GM19463 (cell line): ENCODE results near the gene RNU6-8.

Experiments
- ATAC-seq: cut with Tn5 transposase; IDR thresholded peaks from one replicate; pipeline ENCODE4 v1.9.1; 2021; ENCODE audit warnings: mild to moderate bottlenecking, moderate library complexity; ENCODE audit not compliant: unreplicated experiment

Gene RNU6-8

DNA sequence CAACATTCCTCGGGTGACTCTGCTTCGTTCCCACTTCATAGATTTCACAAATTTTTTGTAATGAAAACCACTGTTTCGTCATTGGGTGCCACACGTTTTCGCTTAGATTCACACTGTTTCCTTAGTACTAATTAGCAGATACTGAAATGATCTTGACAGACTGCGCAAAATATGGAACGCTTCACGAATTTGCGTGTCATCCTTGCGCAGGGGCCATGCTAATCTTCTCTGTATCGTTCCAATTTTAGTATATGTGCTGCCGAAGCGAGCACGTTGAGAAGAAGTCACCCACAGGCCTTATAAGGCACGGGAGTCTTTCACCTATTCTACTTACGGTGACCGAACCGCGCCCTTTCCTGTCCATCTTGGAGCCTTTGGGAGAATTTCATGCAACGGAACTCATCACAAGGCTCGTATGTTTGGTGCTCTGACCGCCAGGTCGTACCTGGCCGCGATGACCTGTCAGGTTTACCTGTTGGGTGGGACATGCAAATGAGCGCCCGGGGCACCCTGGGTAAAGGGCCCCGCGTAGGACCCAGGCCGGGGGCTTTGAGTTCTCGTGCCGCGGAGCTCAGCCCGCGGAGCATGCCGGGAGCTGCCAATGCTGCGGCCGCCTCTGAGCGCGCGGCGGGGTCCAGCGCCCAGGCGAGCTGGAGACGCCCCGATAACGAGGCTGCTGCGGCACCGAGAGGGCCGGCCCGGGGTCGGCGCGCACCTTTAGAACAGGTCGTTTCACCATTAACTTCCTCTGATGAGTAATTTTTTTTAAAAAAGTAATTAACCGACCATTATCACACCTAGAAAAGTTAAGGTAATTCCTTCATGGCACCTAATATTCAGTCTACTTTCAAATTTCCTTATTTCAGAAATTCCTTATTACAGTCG lies at the start of gene RNU6-8:
Gene RNU6-8 (minus strand): TSS at position 272 of the 885 bp plus-strand sequence.
- ATAC-seq: peak; percentile 64

DNA sequence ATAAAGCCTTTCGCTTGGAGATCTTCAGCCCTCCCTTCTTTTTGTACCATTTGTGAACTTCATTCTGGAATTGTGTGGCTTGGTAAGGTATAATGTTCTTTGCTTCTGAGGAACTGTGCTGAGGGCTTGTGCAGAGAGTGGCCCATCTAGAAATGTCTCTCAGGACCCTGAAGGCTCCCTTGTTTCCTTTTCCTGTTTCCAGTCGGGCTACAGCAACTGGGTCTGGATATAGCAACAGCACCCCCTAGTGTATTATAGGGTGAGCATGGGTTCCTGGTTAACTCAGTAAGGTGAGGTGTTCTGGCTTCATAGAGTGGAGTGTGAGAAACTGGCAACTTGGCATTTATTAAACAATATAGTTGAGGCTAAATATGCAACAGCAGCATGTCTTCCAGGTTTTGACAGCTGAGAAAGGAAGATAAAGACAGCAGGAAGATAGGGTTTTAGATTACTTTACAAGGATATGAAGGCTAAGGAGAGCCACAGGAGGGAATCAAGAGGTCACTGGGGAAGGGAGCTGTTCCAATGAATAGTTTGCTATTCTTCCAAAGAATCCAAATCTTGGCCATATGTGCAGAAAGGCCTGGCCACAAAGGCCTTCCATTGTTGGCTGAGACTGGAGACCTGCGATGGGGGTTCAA lies 49.1 kb upstream of the RNU6-8 start:
- peak; percentile 82 for ATAC-seq

DNA sequence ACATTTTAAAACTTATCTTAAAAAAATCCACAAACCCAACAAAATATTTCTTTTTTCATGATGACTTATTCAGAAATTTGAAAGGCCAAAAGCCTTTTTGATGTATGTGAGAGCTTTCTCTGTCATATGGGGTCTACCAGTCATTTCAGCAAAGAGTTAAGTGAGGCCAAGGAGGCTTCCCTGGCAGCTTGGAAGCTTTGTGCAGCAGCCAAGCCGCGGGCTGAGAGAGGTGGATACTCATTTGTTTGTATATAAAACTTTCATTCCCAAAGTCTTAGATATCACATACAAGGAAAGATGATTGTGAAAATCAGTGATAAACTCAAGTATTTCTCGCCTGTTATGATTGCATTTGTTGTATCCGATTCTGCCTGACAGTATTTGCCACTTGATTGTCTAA lies 48.5 kb upstream of the RNU6-8 start:
- no peak for ATAC-seq

DNA sequence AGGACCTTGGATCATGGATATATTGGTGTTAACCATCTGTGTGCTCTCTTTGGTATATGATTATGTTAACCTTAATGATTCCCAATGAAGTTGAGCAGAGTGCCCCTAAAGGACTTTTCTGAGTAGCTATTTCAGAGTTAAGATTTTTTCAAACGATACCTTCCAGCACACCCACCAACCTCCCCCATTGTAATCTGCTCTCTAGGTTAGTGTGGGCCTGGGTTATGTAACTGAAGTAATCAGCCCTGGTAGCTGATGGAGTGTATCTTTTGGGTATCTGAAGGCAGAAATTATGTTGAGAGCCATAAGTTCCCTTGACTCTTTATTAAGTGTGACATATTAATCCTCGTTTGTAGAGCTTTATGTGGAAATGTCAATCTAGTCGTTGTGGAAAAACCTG lies 47.6 kb upstream of the RNU6-8 start:
- no peak for ATAC-seq

DNA sequence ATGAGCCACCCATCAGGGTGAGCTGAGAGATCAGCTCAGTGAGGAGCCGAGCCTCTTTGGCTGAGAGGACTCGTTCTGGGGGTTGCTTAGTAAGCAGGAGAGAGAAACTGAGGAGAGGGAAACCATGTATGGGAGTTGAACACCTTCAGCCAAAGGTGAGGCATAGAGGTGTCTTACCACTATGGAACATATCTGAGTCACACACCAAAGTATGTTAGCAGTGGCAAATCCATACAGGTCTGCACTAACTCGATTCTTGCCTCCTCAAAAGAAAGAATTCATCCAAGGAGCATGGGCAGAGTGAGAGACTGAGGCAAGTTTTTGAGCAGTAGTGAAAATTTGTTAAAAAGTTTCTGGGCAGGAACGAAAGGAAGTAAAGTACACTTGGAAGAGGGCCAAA lies 46.7 kb upstream of the RNU6-8 start:
- ATAC-seq: no peak

DNA sequence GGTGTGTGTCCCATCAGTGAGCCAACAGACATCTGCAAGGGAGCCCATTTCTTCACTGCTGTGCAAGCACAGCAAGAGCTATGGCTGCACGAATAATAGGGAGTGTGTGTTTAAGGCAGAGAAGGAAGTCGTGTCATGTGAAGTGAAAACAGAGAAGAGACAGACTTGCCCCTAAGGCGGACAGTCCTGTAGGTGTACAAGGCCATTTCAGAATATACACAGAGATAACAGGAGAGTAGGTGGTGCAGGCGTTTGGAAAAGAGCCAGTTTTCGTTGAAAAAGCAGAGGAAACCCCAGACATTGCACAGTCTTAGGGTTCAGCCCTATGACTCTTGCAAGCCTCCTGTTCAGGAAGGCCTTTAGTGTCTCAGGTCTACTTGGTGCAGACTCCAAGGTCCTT lies 46.3 kb upstream of the RNU6-8 start:
- no peak for ATAC-seq

DNA sequence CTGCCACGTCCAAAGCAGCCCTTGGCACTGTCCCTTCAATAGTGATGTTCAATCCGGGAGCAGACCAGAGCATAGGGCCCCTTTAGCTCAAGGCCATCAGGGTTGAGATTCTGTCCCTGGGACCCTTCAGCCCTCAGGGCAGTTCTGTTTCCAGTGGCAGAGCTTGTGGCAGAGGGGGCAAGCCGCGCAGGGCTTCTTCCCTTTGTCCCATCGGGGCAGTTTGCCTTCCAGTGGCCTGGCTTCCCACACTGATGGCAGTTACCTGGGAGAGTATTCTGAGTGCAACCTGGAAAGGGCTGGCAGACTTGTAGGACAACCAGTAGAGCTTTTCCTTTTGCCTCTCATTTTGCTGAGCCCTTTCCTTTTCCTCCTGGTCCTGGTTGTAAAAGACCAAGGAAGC lies 43.7 kb upstream of the RNU6-8 start:
- ATAC-seq: no peak

DNA sequence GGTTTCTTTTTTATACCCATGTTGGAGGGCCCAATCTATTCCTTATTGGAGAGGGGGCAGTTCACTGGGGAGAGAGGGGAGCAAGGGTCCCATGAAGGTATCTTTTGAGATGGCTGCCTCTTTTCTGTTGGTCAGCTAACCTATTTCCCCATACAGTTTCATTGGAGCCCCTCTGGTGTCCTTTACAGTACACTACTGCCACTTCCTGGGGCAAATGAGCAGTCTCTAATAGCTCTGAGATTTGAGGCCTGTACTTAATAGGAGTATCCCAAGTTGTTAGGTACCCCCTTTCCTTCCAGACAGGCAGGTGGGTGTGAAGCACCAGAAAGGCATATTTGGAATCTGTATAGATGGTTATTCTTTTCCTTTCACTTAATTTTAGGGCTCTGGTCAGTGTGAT lies 41.3 kb upstream of the RNU6-8 start:
- no peak for ATAC-seq

DNA sequence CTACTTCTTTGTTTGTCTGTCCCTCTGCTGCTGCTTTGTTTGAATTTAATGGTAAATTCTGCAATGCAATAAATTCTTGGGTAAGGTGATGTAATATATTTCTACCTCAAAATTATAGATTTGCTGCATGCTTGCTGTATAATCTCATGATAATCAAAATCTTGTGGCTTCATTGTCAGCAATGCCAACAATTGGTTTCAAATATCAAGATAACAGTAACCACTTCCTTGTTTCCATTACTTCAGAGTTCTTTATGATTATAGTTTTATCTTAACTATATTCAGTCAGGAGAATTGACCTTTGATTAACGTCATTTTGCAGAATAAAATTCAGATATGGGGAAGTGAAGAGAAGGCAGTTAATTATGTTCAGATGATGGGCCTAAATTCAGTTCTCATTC lies 30.2 kb upstream of the RNU6-8 start:
- ATAC-seq: no peak

DNA sequence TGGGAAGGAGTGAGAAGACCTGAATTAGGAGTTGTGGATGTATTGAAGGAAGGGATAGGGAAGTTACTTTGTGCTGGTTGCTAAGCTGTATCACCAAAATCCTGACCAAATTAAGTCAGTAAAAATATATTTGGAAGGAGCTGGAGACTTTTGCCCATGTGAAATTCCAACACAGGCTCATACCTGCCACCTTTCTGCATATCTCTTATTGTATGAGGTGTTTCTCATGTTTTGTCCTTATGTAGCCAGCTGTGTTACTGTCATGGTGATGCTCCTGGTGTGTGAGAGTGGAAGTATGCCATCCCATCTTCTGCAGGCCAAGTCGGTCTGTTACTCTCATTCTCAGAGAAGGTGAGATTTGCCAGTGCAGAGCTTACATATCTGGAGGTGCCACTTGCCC lies 29.4 kb upstream of the RNU6-8 start:
- no peak for ATAC-seq

DNA sequence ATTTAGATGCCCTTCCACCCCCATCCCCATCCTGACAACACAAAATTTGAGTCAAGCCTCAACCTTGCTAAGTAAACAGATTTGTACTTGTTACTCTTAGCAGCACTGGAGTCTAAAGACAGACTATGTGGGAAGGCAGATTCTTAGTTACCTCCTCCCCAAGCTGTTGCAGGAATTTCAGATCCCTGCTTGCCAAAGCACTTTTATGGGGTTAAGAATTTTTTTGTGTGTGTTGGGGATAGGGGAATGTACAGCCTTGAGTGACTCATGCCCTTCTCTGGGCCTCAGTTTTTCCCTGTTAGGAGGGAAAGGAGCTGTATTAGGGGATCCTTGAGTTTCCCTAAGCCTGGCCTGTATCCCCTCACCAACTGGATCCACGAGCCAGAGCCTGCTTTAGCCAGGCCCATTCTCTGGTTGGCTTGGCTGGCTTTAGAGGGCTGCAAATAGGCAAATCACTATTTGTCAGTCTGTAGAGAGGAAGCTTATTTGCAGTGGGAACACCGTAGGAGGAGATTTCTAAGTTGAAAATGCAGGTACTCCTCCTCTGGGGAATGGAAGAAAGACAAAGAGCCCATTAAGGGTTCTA lies 27.7 kb upstream of the RNU6-8 start:
- no peak for ATAC-seq

DNA sequence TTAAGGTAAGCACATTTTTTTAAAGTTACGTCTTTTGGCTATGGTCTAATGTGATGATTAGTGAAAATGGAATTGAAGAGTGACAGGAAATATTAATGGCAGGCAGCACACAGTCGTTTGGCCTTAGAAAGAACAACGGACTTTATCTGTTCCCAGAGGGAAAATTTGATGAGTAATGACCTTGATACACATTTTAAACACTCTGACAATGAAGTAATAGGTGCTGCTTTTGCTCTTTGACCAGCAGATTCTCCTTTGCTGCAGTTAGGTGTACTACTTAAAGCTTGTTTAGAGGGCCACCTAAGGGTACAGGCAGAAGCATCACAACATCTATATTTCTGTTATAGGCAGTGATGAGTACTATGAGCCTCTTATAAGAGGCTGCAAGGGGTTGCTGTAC lies 27.1 kb upstream of the RNU6-8 start:
- ATAC-seq: no peak

DNA sequence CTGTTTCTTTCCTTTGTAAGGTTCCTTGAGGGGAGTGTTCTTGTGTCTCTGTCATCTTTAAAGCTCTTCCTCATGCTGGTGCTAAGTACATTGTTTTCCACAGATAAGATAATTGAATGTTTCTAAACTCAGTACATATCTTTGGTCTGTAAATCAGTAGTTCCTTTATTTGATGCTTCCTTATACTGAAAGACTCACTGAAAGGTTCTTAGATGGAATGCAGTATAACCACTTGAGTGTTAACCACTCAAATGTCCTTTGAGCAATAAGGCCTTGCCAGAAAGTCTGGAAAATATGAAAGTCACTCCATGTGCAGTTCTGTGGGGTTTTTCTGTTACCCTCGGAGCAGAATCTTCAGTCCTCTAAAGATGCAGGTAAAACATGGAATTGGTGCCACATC lies 23.0 kb upstream of the RNU6-8 start:
- ATAC-seq: no peak

DNA sequence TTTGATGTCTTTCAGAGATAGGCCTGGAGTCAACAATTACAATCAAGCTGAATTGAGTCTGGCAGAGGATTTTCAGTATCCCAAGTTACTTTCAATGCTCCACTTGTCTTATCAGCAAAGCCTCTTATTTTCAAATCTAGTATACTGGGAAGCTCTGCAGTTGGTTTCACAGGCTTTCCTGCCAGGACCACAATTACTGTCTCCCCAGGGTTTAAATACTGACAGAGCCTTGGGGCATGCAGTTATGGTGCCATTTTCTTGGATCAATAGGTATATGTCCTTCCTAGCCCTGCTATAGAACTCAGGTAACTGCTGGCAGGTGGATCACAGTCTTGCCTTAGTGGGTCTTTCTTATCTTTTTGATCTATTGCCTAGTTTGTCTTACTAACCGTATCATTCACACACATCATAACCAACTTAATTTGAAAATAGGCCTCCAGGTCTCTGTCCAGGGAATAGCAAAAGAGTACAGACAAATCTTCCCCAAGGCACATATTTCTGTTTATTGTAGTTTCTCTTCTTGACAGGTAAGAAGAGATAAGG lies 22.4 kb upstream of the RNU6-8 start:
- no peak for ATAC-seq

DNA sequence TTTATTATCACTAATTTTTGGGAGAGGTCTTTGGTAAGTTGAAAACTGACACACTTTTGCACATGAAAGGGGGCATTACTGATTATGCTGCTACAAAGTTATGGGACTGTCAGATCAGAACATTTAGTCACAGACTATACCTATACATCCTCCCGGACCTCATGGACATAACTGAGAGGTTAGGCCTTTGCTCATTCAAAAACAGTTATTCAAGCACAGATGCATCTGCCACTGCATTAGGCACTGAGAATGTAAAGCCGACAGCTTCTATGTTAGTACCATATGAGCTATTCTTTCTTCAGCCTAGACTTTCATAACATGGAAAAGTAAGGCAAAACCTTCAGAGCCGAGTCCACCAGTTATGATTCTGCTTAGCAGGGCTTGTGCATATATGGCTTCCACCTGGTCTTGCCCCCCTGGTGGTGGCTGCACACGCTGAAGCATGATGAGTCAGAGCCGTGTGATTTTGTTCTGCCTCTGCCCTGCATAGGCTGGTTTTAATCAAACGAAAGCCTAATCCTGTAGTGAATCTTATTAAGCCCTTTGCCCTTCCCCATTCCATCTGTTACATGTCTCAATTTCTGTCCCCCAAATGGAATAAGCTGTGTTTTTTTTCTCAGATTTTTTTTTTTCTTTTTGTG lies 21.8 kb upstream of the RNU6-8 start:
- ATAC-seq: no peak

DNA sequence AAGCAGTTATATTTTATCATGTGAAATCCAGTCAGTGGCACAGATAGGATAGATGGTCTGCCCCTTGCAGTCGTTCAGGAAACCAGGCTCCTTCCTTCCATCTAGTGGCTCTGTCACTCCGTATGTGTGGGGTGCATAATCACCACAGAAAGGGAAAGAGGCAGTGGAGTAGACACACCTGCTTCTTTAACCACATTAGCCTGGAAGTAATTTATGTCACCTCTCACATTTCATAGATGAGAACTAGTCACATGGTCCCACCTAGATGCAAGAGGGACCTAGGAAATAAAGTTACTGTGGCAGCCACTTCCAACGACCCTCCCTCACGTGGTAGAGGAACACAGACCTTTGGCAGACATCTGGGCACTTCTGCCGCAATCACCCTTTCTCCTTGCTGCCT lies 14.2 kb upstream of the RNU6-8 start:
- ATAC-seq: peak; percentile 60

DNA sequence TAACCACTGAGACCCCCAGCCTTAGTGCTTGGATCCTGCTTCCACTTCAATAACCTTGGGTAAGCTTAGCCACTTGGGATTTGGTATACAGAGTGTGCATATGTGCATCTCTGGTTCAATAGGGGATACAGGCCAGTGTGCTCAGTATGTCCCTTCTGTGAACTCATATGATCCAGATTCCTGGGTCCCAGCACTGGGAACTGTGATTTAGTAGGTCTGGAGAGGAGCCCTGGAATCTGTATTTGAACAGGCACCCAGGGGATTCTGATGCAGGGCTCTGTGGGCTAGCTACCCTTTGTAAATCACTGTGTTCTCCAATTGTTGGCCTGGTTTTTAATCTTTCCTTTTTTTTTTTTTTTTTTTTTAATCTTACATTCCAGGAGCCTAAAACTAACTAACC lies 9.8 kb upstream of the RNU6-8 start:
- ATAC-seq: no peak

DNA sequence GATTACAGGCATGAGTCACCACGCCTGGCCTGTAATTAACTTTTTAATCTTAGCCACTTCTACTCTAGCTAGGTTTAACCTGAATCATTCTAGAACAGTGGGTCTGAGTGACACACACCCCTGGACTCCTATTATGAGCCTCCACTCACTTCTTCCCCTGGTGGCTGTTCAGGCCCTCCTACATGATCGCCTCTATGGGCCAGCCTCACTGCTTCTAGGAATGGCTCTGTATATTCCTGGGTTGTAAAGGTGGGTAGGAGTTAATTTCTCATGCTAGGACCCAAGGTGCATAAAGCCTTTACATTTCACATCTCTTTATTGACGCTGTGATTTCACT lies 8.0 kb upstream of the RNU6-8 start:
- no peak for ATAC-seq

DNA sequence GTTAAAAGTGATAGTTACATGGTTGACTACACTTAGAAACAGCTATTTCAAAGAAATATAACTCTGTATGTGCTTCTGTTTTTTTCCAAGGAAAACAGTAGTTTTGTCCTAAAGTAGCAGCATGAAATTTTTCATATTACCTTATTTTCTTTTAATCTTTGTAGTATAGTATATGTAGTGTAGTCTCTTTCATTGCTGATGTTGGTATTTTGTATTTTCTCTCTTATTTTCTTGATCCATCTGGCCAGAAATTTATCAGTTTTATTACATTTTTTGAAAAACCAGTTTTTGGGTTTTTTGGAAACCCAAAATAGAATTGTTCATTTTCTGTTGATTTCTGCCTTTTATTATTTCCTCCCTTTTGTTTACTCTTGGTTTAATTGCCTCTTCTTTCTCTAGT lies 6.4 kb upstream of the RNU6-8 start:
- no peak for ATAC-seq

DNA sequence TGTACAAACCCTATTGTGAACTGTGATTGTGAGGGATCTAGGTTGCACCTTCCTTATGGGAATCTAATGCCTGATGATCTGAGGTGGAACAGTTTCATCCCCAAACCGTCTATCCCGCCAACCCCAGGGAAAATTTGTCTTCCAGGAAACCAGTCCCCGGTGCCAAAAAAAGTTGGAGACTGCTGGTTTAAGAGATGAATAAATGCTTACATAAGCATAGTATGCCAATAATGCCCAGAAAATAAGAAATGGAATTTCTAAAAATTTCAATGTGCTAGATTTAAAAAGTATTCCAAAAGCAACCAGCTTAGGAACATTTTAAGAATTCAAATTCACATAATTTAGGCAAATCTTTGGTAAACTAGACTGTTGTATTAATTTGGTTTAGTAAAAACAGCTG lies 5.4 kb upstream of the RNU6-8 start:
- no peak for ATAC-seq

DNA sequence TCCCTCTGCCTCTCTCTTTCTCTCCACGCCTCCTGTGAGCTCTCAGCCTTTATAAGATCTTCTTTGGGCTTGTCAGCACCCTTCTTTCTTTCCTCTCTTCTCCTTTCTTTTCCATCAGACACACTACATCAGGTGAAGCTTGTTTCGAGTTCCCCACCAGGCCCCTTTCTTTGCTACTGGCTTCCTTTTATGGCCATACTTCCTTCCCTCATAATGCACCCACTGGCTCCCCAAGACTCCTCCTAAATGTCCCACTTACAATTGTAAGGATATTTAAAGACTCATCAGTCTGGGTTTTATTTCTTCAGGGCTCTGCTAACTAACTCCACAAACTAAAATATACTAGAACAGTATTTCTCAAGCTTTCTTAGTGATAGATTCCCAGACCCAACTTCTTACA lies 3.5 kb upstream of the RNU6-8 start:
- ATAC-seq: no peak

DNA sequence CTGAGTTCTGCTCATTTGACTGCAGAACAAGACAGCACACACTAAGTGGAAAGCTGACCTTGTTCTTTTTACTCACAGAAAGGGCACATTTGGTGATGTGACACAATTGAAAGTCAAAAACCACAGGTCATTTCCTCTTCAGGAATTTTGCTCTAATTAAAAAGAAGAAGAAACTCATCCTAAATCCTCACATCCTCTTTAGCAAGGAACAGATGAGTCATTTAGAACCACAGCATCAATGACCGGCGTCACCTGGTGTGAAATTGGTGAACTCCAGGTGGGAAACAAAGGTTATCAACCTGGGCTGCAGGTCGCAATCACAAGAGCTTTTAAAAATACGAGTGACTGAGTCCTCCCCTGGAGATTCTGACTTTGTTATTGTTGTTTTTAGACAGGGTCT lies 2.9 kb upstream of the RNU6-8 start:
- ATAC-seq: no peak
